ENCODE measurements around the gene U2AF2. TPM values are rescaled to one million over a fixed set of nuclear protein-coding genes. Genes with fewer than 3 reads are reported as not detected.

Gene U2AF2
- total and polyA plus RNA-seq, 2 of the 8 experiments (the other 6 are each of a cell fraction or from before 2014, with no cell fraction given), result 162 to 252 TPM

GRCh38 chr19:55659822-55660221 lies 5.0 kb downstream of the U2AF2 start:
- Histone ChIP-seq H3K18ac (ENCODE audit: extremely low read depth, low read length) (no peak overlapping the region), H2BK15ac (ENCODE audit: low read length) (no peak overlapping the region), H3K56ac (replicated peaks; ENCODE audit: insufficient read length, low read depth, low read length) (no peak overlapping the region), H3K9ac (replicated peaks in 1 of 4; ENCODE audit: extremely low read depth in 1 of 4, low read depth in 3 of 4, low read length in 3 of 4) (no peak overlapping the region), H3K4me2 (ENCODE audit: insufficient read depth in 1 of 2, low read depth in 2 of 2, low read length in 2 of 2) (no peak overlapping the region), H2BK12ac (ENCODE audit: low read depth, low read length) (no peak overlapping the region), H3K4ac (replicated peaks; ENCODE audit: insufficient read length, low read depth, low read length) (no peak overlapping the region), H4K91ac (replicated peaks; ENCODE audit: insufficient read length, low read length) (no peak overlapping the region), H3K9me3 (ENCODE audit: insufficient read depth in 2 of 2, low read depth in 1 of 2, low read length in 1 of 2) (no peaks in the 10 kb centered on the region), H4K20me1 (replicated peaks in 1 of 2; ENCODE audit: control insufficient read depth in 1 of 2, insufficient read depth in 2 of 2, low read length in 2 of 2) (peaks cover 37 to 43% of the 10 kb centered on the region in 2 experiments), H3K23ac (ENCODE audit: insufficient read length) (no peak overlapping the region), H2AK5ac (ENCODE audit: low read depth, low read length) (no peak overlapping the region), H2BK120ac (replicated peaks; ENCODE audit: low read depth, low read length) (no peak overlapping the region), H3K4me3 (ENCODE audit: extremely low read depth in 1 of 4, insufficient read depth in 2 of 4, low read depth in 3 of 4, low read length in 4 of 4) (no peak overlapping the region), H3K79me1 (ENCODE audit: low read depth, low read length) (peaks cover 10% of the 10 kb centered on the region; the same call in 1 of the 2 replicates), H3K27me3 (replicated peaks in 1 of 4; ENCODE audit: control insufficient read depth in 3 of 4, extremely low read depth in 1 of 4, insufficient read depth in 3 of 4, low read length in 3 of 4) (no peaks in the 10 kb centered on the region), H3K23me2 (ENCODE audit: low read depth, low read length) (peaks cover 11% of the 10 kb centered on the region), H4K8ac (ENCODE audit: extremely low read depth, insufficient read depth, low read length) (no peak overlapping the region), H3K27ac (ENCODE audit: low read depth, low read length) (no peak overlapping the region), H2BK5ac (ENCODE audit: low read depth, low read length) (no peak overlapping the region), H4K5ac (ENCODE audit: insufficient read length, low read depth, low read length) (no peak overlapping the region), H3K79me2 (ENCODE audit: control insufficient read depth in 1 of 2, insufficient read depth in 2 of 2, low read length in 2 of 2) (peaks cover 48 to 87% of the 10 kb centered on the region in 2 experiments), H3K36me3 (ENCODE audit: control insufficient read depth in 2 of 4, insufficient read depth in 4 of 4, low read length in 3 of 4) (peaks cover 27 to 48% (median 40%) of the 10 kb centered on the region in 4 experiments), H2AFZ (ENCODE audit: low read length) (no peak overlapping the region), H2BK20ac (ENCODE audit: low read length) (no peak overlapping the region), H3K4me1 (replicated peaks in 1 of 4; ENCODE audit: control insufficient read depth in 3 of 4, insufficient read depth in 4 of 4, low read length in 3 of 4) (peaks cover 3 to 16% (median 10%) of the 10 kb centered on the region in 4 experiments; a peak in 6 of 7 replicates), H3K14ac (ENCODE audit: insufficient read length) (no peak overlapping the region)
- 93% methylated on average over 6 of the region's 9 CpGs; no CpG with 5 or more reads in 1 of the 2 experiments for WGBS, 2 experiments (ENCODE audit: extremely low coverage in 1 of 2, insufficient coverage in 1 of 2, insufficient read length in 1 of 2, insufficient replicate concordance in 2 of 2, low coverage in 1 of 2, low lambda C conversion rate in 2 of 2, missing lambda C conversion rate in 1 of 2)
- ChIA-PET POLR2A (ENCODE audit: partially characterized antibody) (interaction anchor here (0.8 to 5.8 kb wide), 2 partner anchors 9 to 12 kb away, joined by 4 to 75 read pairs; partner anchors contain the start of gene CCDC106), CTCF (ENCODE audit: partially characterized antibody) (interaction anchor here (0.6 to 1.9 kb wide), 2 partner anchors 11 to 408 kb away, joined by 3 to 9 read pairs; no protein-coding TSS in a partner anchor)
- DNase-seq (ENCODE audit: low read depth in 1 of 2, low spot score in 2 of 2) (no peak), FAIRE-seq (no peak)
- no peak for TF ChIP-seq SP4 (IDR thresholded peaks at IDR 0.05; ENCODE audit: low read length)
- no peak for TF ChIP-seq FOSL1 (IDR thresholded peaks at IDR 0.05; ENCODE audit: insufficient read depth, low read depth, low read length)
- TF ChIP-seq RXRA (IDR thresholded peaks at IDR 0.05; ENCODE audit: insufficient read depth, low read depth, low read length), result no peak
- no peak for TF ChIP-seq CBX8 (IDR thresholded peaks at IDR 0.05; ENCODE audit: borderline replicate concordance, low read depth, low read length)
- no peak for TF ChIP-seq KDM1A (IDR thresholded peaks at IDR 0.05; ENCODE audit: borderline replicate concordance, low read length)
- no peak for TF ChIP-seq SRF (IDR thresholded peaks at IDR 0.05; ENCODE audit: low read depth, low read length)
- TF ChIP-seq SIN3A (conservative IDR thresholded peaks at IDR 0.05 in 1 of 2, IDR thresholded peaks at IDR 0.05 in 1 of 2; ENCODE audit: low read depth in 1 of 2, low read length in 2 of 2), result no peak
- TF ChIP-seq CREB1 (IDR thresholded peaks at IDR 0.05), result no peak
- TF ChIP-seq BACH1 (IDR thresholded peaks at IDR 0.05; ENCODE audit: low read length), result no peak
- no peak for TF ChIP-seq CEBPB (IDR thresholded peaks at IDR 0.05; ENCODE audit: low read depth, low read length)
- TF ChIP-seq KDM5A (IDR thresholded peaks at IDR 0.05; ENCODE audit: low read length), result no peak
- TF ChIP-seq, protein P1, sequence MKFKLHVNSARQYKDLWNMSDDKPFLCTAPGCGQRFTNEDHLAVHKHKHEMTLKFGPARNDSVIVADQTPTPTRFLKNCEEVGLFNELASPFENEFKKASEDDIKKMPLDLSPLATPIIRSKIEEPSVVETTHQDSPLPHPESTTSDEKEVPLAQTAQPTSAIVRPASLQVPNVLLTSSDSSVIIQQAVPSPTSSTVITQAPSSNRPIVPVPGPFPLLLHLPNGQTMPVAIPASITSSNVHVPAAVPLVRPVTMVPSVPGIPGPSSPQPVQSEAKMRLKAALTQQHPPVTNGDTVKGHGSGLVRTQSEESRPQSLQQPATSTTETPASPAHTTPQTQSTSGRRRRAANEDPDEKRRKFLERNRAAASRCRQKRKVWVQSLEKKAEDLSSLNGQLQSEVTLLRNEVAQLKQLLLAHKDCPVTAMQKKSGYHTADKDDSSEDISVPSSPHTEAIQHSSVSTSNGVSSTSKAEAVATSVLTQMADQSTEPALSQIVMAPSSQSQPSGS (IDR thresholded peaks at IDR 0.05; ENCODE audit: low read length), result no peak
- no peak for TF ChIP-seq PHF8 (conservative IDR thresholded peaks at IDR 0.05; ENCODE audit: low read depth, low read length)
- no peak for TF ChIP-seq POLR2A (IDR thresholded peaks at IDR 0.05; ENCODE audit: control extremely low read depth in 1 of 2, low read depth in 2 of 2, low read length in 2 of 2)

Data from H1 (cell line).